HUES6 (cell line): ENCODE measurements around the gene CCL20.
A peak's percentile ranks its signal among the peaks of the same experiment; 100 is the strongest.

Experiments used
- H3K27ac ChIP-seq: 2 replicates; pipeline ENCODE4 v1.7.0; 2013; ENCODE audit warnings: low read depth, mild to moderate bottlenecking, low read length, inconsistent platforms
- H3K27me3 ChIP-seq: 2 replicates; pipeline ENCODE4 v1.6.1; 2013; ENCODE audit warnings: low read length; ENCODE audit not compliant: control insufficient read depth, insufficient read depth
- H3K36me3 ChIP-seq: 2 replicates; pipeline ENCODE4 v1.6.1; 2013; ENCODE audit warnings: low read length; ENCODE audit not compliant: control insufficient read depth, insufficient read depth
- H3K4me1 ChIP-seq: 2 replicates; pipeline ENCODE4 v1.6.1; 2013; ENCODE audit warnings: low read length; ENCODE audit not compliant: control insufficient read depth, insufficient read depth
- H3K4me3 ChIP-seq: 2 replicates; pipeline ENCODE4 v1.5.1; 2013; ENCODE audit warnings: low read depth, low read length
- H3K9ac ChIP-seq: one replicate; pipeline ENCODE4 v1.6.1; 2013; ENCODE audit warnings: mild to moderate bottlenecking, low read length
- H3K9me3 ChIP-seq: 2 replicates; pipeline ENCODE4 v1.6.1; 2013; ENCODE audit warnings: low read depth, low read length; ENCODE audit not compliant: control insufficient read depth, insufficient read depth

The CCL20 gene

DNA sequence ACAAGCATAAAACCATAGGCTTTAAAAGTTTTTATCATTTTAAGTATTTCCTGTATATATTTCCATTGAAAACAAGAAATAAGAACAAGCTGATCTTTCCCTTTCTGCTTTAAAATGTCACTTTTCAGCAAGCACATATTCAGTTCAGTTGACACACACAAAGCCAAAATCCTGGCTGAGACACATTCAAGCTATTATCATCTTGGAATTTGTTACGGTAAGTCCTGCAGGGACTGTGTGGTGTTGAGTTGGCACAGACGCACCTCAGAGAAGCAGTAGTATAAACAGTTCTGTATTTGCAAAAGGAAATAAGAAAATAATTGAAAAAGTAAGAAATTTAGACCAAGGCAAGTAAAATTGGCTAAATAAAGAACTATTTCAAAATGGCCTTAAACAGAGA is 47.4 kb downstream of the CCL20 start:
- Histone ChIP-seq H3K9ac (no peak overlapping the region), H3K36me3 (no peaks in the 10 kb centered on the region), H3K9me3 (no peaks in the 10 kb centered on the region), H3K4me3 (no peak overlapping the region), H3K4me1 (peaks cover 21% of the 10 kb centered on the region), H3K27ac (no peak overlapping the region), H3K27me3 (no peaks in the 10 kb centered on the region)

DNA sequence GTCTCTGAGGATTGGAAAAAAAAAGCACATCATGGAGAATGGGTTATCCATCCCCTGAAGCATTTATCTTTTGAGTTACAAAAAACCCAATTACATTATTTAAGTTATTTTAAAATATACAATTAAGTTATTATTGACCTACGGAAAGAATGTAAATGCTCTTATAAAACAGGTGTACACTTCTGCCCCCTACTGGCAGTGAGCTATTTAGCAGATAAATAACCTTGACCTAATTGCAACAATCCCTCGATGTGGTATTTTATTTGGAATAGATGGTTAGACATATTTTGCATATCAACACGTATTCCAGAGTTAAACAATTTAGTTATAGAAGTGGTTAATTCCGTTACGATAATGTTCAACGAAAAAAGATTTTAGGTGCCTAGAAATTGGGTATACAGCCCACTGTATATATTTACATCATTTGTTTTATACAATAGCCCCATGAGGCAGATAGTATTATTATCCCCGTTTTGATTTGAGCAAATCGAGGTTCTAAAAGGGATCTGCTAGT is 48.6 kb downstream of the CCL20 start:
- Histone ChIP-seq H3K4me1 (peaks cover 21% of the 10 kb centered on the region), H3K4me3 (no peak overlapping the region), H3K27ac (peak overlapping the region; percentile 24; the same call in 1 of the 2 replicates)

DNA sequence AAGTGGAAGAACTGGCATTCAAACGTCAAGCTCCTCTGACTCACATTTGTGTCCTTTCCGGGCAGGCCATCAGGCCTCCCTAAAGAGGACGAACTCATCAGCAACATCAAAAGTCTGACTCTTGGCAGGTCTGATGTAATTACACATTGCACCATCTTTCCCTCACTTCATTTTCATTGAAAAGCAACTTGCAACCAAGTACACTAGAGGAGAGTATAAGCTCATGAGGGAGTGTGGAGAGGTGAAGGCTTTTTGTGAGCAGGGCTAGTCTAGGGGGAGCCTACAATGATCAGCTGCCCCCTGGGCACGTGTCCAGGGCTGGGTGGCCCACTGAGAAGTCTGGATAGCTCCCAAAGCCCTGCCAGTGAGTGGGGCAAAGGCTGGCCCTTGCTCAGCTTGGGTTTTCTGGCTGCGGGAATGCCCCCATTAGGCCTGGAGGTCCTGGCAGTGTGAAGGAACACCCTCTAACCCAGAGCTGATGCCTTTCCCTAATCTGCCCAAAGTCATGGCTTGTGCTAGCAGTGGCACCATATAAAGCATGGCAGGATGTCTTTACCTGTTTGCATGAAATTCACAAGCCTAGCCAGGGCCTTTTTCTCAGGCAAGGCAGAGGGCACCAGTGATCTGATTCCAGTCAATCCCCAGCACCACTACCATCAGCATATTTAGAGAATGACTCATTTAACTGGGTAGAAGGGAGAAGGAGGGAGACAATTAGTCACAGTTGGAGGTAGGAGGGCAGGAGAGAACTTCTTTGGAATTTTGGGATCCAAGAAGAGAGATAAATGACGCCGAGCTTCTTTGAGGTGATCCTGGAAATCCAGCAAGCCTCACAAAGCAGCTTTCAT is 49.3 kb downstream of the CCL20 start:
- Histone ChIP-seq H3K9ac (peak overlapping the region; percentile 26), H3K4me1 (peaks cover 21% of the 10 kb centered on the region), H3K9me3 (no peaks in the 10 kb centered on the region), H3K4me3 (no peak overlapping the region; the same call in 1 of the 2 replicates), H3K27me3 (no peaks in the 10 kb centered on the region), H3K36me3 (no peaks in the 10 kb centered on the region), H3K27ac (peak overlapping the region; percentile 56; the same call in 1 of the 2 replicates)

More for the DNA sequence above, 48.6 kb downstream of the CCL20 start:
- H3K9ac ChIP-seq: no peak overlapping the region
- H3K27me3 ChIP-seq: no peaks in the 10 kb centered on the region
- no peaks in the 10 kb centered on the region for H3K9me3 ChIP-seq
- no peaks in the 10 kb centered on the region for H3K36me3 ChIP-seq

DNA sequence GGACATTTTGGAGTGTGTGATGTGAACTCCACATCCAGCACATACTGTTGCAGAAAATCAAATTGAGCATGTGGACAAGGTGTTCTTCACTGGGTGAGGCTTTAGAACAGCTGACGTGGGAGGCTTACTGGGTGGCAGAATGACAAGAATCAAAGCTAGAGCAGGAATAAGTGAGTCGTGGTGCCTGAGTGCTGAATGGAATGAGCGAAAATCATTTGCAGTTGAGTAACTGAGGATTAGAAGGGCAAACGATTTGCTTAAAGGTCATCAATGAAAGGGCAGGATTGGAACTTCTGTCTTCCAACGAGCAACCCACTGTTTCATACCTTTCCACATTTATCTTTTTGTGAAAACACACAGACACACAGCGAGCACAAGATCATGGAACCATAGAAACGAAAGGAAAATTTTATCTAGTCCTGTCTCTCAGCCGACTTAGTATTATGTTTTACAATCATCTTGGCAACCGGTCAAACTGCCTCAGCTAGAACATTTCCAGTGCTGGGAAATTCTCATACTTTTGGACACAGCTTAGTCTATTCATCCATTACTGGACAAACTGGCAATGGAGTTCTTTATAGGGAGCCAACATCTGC is 50.6 kb downstream of the CCL20 start:
- Histone ChIP-seq H3K9ac (no peak overlapping the region), H3K4me1 (peaks cover 21% of the 10 kb centered on the region), H3K27ac (no peak overlapping the region), H3K27me3 (no peaks in the 10 kb centered on the region), H3K9me3 (no peaks in the 10 kb centered on the region), H3K4me3 (no peak overlapping the region), H3K36me3 (no peaks in the 10 kb centered on the region)

DNA sequence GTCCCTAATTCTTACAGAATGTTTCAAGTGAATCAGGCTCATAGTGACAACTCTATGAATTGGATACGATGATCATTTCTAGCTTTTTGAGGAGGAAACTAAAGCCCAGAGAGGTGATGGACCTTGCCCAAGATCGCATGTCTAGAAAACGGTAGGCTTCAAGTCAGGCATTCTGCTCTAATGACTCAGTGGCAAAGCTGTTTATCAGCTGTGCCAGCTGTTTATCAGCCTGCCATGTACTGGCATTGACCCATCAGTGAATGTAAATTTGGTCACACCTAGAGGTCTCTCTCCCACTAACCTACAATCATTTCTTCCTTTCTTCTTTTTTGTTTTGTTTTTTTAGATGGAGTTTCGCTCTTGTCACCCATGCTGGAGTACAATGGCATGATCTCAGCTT is 51.6 kb downstream of the CCL20 start:
- Histone ChIP-seq H3K36me3 (no peaks in the 10 kb centered on the region), H3K4me3 (no peak overlapping the region), H3K9ac (no peak overlapping the region), H3K9me3 (no peaks in the 10 kb centered on the region), H3K27ac (no peak overlapping the region), H3K4me1 (peaks cover 21% of the 10 kb centered on the region), H3K27me3 (no peaks in the 10 kb centered on the region)
